ENCODE results near the gene EGLN3. TPM values are rescaled to one million over a fixed set of nuclear protein-coding genes. Genes with fewer than 3 reads are reported as not detected.

The EGLN3 gene
- total and polyA plus RNA-seq, 2 donors from 2014 or later: 19.6 to 22.5 TPM

- H3K27ac ChIP-seq (ENCODE audit: low read depth in 2 of 2, low read length in 2 of 2): no peak overlapping the region
- TF ChIP-seq, protein P1, sequence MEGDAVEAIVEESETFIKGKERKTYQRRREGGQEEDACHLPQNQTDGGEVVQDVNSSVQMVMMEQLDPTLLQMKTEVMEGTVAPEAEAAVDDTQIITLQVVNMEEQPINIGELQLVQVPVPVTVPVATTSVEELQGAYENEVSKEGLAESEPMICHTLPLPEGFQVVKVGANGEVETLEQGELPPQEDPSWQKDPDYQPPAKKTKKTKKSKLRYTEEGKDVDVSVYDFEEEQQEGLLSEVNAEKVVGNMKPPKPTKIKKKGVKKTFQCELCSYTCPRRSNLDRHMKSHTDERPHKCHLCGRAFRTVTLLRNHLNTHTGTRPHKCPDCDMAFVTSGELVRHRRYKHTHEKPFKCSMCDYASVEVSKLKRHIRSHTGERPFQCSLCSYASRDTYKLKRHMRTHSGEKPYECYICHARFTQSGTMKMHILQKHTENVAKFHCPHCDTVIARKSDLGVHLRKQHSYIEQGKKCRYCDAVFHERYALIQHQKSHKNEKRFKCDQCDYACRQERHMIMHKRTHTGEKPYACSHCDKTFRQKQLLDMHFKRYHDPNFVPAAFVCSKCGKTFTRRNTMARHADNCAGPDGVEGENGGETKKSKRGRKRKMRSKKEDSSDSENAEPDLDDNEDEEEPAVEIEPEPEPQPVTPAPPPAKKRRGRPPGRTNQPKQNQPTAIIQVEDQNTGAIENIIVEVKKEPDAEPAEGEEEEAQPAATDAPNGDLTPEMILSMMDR (IDR thresholded peaks at IDR 0.05; ENCODE audit: borderline replicate concordance, extremely low read depth, insufficient read depth): no peak
- no peak overlapping the region for H3K4me3 ChIP-seq (ENCODE audit: low read length in 3 of 3)
- intact Hi-C loops (cut with DNase I): no loop called here
- no peaks in the 10 kb centered on the region for H3K4me1 ChIP-seq (ENCODE audit: control insufficient read depth in 2 of 3, insufficient read depth in 2 of 3, low read depth in 1 of 3, low read length in 3 of 3)
- H3K9ac ChIP-seq (ENCODE audit: low read length in 3 of 3): no peak overlapping the region
- H3K36me3 ChIP-seq (ENCODE audit: control insufficient read depth in 2 of 3, insufficient read depth in 3 of 3, low read length in 3 of 3): no peaks in the 10 kb centered on the region
- no peaks in the 10 kb centered on the region for H3K9me3 ChIP-seq (ENCODE audit: control insufficient read depth in 2 of 3, insufficient read depth in 1 of 3, low read length in 3 of 3)
- no peaks in the 10 kb centered on the region for H3K27me3 ChIP-seq (ENCODE audit: control insufficient read depth, insufficient read depth, low read length)
- FAIRE-seq: no peak
- DNase-seq: no peak
These were observed 51.0 kb downstream of the EGLN3 start for GRCh38 chr14:33899723-33900341.

DNA sequence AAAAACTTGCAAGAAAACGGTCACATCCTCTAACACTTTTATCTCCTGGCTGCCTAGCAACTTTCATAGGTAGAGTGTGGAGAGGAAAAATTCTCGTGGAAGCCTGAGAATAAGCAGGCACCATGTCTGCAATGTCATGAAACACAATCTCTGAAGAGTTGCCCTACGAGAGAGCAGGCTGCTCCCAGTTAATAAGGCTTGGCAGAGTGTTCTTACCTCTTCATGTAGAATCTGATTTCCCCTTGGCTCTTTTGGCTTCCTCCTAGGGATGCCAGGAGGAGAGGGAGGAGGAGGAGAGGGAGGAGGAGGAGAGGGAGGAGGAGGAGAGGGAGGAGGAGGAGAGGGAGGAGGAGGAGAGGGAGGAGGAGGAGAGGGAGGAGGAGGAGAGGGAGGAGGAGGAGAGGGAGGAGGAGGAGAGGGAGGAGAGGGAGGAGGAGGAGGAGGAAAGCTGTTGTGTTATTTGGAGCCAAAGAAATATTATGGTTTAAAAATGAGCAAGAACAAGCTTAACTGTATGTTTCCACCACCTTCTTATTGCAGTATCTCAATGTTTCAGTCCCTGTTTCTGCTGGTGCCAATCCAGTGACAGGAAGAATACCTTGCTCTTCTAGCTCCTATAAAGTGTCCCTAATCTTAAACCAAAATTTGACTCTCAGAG, 52.9 kb downstream of the EGLN3 start:
- no peaks in the 10 kb centered on the region for H3K9me3 ChIP-seq (ENCODE audit: control insufficient read depth in 2 of 3, insufficient read depth in 1 of 3, low read length in 3 of 3)
- FAIRE-seq (no peak), DNase-seq (no peak)
- no peaks in the 10 kb centered on the region for H3K36me3 ChIP-seq (ENCODE audit: control insufficient read depth in 2 of 3, insufficient read depth in 3 of 3, low read length in 3 of 3)
- H3K27me3 ChIP-seq (ENCODE audit: control insufficient read depth, insufficient read depth, low read length): no peaks in the 10 kb centered on the region
- no peaks in the 10 kb centered on the region for H3K4me1 ChIP-seq (ENCODE audit: control insufficient read depth in 2 of 3, insufficient read depth in 2 of 3, low read depth in 1 of 3, low read length in 3 of 3)
- TF ChIP-seq, protein P1 (IDR thresholded peaks at IDR 0.05; ENCODE audit: borderline replicate concordance, extremely low read depth, insufficient read depth): no peak
- H3K4me3 ChIP-seq (ENCODE audit: low read length in 3 of 3): no peak overlapping the region
- no peak overlapping the region for H3K27ac ChIP-seq (ENCODE audit: low read depth in 2 of 2, low read length in 2 of 2)
- intact Hi-C loops (cut with DNase I): no loop called here
- no peak overlapping the region for H3K9ac ChIP-seq (ENCODE audit: low read length in 3 of 3)

GRCh38 chr14:33897382-33897781, 53.5 kb downstream of the EGLN3 start:
- TF ChIP-seq, protein P1 (IDR thresholded peaks at IDR 0.05; ENCODE audit: borderline replicate concordance, extremely low read depth, insufficient read depth): no peak
- intact Hi-C loops (cut with DNase I): no loop called here
- Histone ChIP-seq H3K27me3 (ENCODE audit: control insufficient read depth, insufficient read depth, low read length) (no peaks in the 10 kb centered on the region), H3K4me3 (ENCODE audit: low read length in 3 of 3) (no peak overlapping the region), H3K4me1 (ENCODE audit: control insufficient read depth in 2 of 3, insufficient read depth in 2 of 3, low read depth in 1 of 3, low read length in 3 of 3) (no peaks in the 10 kb centered on the region), H3K9me3 (ENCODE audit: control insufficient read depth in 2 of 3, insufficient read depth in 1 of 3, low read length in 3 of 3) (no peaks in the 10 kb centered on the region), H3K36me3 (ENCODE audit: control insufficient read depth in 2 of 3, insufficient read depth in 3 of 3, low read length in 3 of 3) (no peaks in the 10 kb centered on the region), H3K9ac (ENCODE audit: low read length in 3 of 3) (no peak overlapping the region), H3K27ac (ENCODE audit: low read depth in 2 of 2, low read length in 2 of 2) (no peak overlapping the region)
- DNase-seq: no peak
- no peak for FAIRE-seq
